Measurements from ENCODE around the gene TBC1D22A. TPM values are rescaled to one million over a fixed set of nuclear protein-coding genes. Genes with fewer than 3 reads are reported as not detected.

TBC1D22A gene
- total and polyA plus RNA-seq, 2 experiments from 2014 or later = 9.6 to 13.3 TPM

GRCh38 chr22:46883092-46883910, 120.9 kb downstream of the TBC1D22A start (continued):
- TF ChIP-seq EZH2 (IDR thresholded peaks at IDR 0.05; ENCODE audit: low read depth, unreplicated experiment) (no peak), STAT1 (IDR thresholded peaks at IDR 0.05; ENCODE audit: unreplicated experiment) (no peak), REST (IDR thresholded peaks at IDR 0.05; ENCODE audit: unreplicated experiment) (no peak), JUNB (IDR thresholded peaks at IDR 0.05; ENCODE audit: unreplicated experiment) (no peak), POLR2AphosphoS5 (IDR thresholded peaks at IDR 0.05; ENCODE audit: low read depth) (no peak), CTCF (conservative IDR thresholded peaks at IDR 0.05; ENCODE audit: low read depth in 2 of 2) (no peak), EZH2phosphoT487 (IDR thresholded peaks at IDR 0.05; ENCODE audit: unreplicated experiment) (no peak), ZNF114 (CRISPR knock-in tag; IDR thresholded peaks at IDR 0.05) (no peak), ETS1 (IDR thresholded peaks at IDR 0.05) (no peak), CREB1 (CRISPR knock-in tag; IDR thresholded peaks at IDR 0.05; ENCODE audit: low read depth) (no peak), NANOG (IDR thresholded peaks at IDR 0.05; ENCODE audit: borderline replicate concordance) (no peak)

- H3K4me1 ChIP-seq (ENCODE audit: insufficient read depth) = no peaks in the 10 kb centered on the region
- peaks cover 22% of the 10 kb centered on the region for H3K4me1 Mint-ChIP-seq
- ATAC-seq = peak; percentile 30; the same call in 2 of the 3 replicates
- no peaks in the 10 kb centered on the region for H3K36me3 ChIP-seq (ENCODE audit: insufficient read depth)
- H3K4me3 Mint-ChIP-seq = no peak overlapping the region
- no peaks in the 10 kb centered on the region; the same call in 1 of the 2 replicates for H4K20me1 ChIP-seq (replicated peaks; ENCODE audit: insufficient read depth)
- peaks cover 7% of the 10 kb centered on the region for H3K27me3 Mint-ChIP-seq (ENCODE audit: insufficient read depth, low read depth, poor library complexity)
- H3K79me2 ChIP-seq (replicated peaks; ENCODE audit: insufficient read depth) = peaks cover 6% of the 10 kb centered on the region; the same call in 1 of the 2 replicates
- H3K27ac Mint-ChIP-seq = peak overlapping the region; percentile 40
- H3K27me3 ChIP-seq (ENCODE audit: insufficient read depth) = no peaks in the 10 kb centered on the region
- H3K9me3 Mint-ChIP-seq = no peaks in the 10 kb centered on the region
- no peaks in the 10 kb centered on the region; the same call in 2 of the 3 replicates for H3K36me3 Mint-ChIP-seq (ENCODE audit: low read depth)
- H3K4me2 ChIP-seq = no peak overlapping the region
- H3K27ac ChIP-seq (ENCODE audit: low read depth) = no peak overlapping the region
- H3K9me2 ChIP-seq (ENCODE audit: insufficient read depth) = no peaks in the 10 kb centered on the region
- DNase-seq (ENCODE audit: low spot score) = no peak
- H3K4me3 ChIP-seq = no peak overlapping the region
- no peaks in the 10 kb centered on the region for H3F3A ChIP-seq (replicated peaks; ENCODE audit: low read depth)
- H2AFZ ChIP-seq = no peak overlapping the region
- TF ChIP-seq CREB1 (CRISPR knock-in tag; IDR thresholded peaks at IDR 0.05; ENCODE audit: low read depth) (no peak), REST (IDR thresholded peaks at IDR 0.05; ENCODE audit: unreplicated experiment) (no peak), CTCF (conservative IDR thresholded peaks at IDR 0.05; ENCODE audit: low read depth in 2 of 2) (no peak), ZNF114 (CRISPR knock-in tag; IDR thresholded peaks at IDR 0.05) (no peak)
These were observed 121.9 kb downstream of the TBC1D22A start for GRCh38 chr22:46884365-46884764.
